Measurements from ENCODE around the gene NAGLU. TPM values are rescaled to one million over a fixed set of nuclear protein-coding genes. Genes with fewer than 3 reads are reported as not detected.
A peak's percentile ranks its signal among the peaks of the same experiment; 100 is the strongest.

Gene NAGLU
- total and polyA plus RNA-seq, 2 of the 13 experiments (the other 11 are each of a cell fraction or from before 2014, with no cell fraction given), result 28.2 to 40.1 TPM

- no peak for TF ChIP-seq TRIM24 (CRISPR knock-in tag; IDR thresholded peaks at IDR 0.05)
- TF ChIP-seq, protein P1, sequence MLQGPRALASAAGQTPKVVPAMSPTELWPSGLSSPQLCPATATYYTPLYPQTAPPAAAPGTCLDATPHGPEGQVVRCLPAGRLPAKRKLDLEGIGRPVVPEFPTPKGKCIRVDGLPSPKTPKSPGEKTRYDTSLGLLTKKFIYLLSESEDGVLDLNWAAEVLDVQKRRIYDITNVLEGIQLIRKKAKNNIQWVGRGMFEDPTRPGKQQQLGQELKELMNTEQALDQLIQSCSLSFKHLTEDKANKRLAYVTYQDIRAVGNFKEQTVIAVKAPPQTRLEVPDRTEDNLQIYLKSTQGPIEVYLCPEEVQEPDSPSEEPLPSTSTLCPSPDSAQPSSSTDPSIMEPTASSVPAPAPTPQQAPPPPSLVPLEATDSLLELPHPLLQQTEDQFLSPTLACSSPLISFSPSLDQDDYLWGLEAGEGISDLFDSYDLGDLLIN (CRISPR knock-in tag; IDR thresholded peaks at IDR 0.05; ENCODE audit: borderline replicate concordance), result no peak
- peak; percentile 78; the same call in 1 of the 2 replicates for TF ChIP-seq MAZ (IDR thresholded peaks at IDR 0.05; ENCODE audit: borderline replicate concordance, low read depth, low read length)
- TF ChIP-seq MAZ (CRISPR knock-in tag; IDR thresholded peaks at IDR 0.05; ENCODE audit: low read depth), result peak; percentile 77; the same call in 1 of the 2 replicates
- 0 out of 2 replicates have a peak, but pooled peaks have one; percentile 31 for TF ChIP-seq KLF12 (CRISPR knock-in tag; IDR thresholded peaks at IDR 0.05; ENCODE audit: borderline replicate concordance)
- TF ChIP-seq MXD3 (CRISPR knock-in tag; IDR thresholded peaks at IDR 0.05), result no peak
- TF ChIP-seq, protein P2, sequence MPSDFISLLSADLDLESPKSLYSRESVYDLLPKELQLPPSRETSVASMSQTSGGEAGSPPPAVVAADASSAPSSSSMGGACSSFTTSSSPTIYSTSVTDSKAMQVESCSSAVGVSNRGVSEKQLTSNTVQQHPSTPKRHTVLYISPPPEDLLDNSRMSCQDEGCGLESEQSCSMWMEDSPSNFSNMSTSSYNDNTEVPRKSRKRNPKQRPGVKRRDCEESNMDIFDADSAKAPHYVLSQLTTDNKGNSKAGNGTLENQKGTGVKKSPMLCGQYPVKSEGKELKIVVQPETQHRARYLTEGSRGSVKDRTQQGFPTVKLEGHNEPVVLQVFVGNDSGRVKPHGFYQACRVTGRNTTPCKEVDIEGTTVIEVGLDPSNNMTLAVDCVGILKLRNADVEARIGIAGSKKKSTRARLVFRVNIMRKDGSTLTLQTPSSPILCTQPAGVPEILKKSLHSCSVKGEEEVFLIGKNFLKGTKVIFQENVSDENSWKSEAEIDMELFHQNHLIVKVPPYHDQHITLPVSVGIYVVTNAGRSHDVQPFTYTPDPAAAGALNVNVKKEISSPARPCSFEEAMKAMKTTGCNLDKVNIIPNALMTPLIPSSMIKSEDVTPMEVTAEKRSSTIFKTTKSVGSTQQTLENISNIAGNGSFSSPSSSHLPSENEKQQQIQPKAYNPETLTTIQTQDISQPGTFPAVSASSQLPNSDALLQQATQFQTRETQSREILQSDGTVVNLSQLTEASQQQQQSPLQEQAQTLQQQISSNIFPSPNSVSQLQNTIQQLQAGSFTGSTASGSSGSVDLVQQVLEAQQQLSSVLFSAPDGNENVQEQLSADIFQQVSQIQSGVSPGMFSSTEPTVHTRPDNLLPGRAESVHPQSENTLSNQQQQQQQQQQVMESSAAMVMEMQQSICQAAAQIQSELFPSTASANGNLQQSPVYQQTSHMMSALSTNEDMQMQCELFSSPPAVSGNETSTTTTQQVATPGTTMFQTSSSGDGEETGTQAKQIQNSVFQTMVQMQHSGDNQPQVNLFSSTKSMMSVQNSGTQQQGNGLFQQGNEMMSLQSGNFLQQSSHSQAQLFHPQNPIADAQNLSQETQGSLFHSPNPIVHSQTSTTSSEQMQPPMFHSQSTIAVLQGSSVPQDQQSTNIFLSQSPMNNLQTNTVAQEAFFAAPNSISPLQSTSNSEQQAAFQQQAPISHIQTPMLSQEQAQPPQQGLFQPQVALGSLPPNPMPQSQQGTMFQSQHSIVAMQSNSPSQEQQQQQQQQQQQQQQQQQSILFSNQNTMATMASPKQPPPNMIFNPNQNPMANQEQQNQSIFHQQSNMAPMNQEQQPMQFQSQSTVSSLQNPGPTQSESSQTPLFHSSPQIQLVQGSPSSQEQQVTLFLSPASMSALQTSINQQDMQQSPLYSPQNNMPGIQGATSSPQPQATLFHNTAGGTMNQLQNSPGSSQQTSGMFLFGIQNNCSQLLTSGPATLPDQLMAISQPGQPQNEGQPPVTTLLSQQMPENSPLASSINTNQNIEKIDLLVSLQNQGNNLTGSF (CRISPR knock-in tag; IDR thresholded peaks at IDR 0.05), result no peak
- TF ChIP-seq ZNF841 (CRISPR knock-in tag; IDR thresholded peaks at IDR 0.05; ENCODE audit: borderline replicate concordance), result 0 out of 2 replicates have a peak, but pooled peaks have one; percentile 57
- TF ChIP-seq, protein P3, sequence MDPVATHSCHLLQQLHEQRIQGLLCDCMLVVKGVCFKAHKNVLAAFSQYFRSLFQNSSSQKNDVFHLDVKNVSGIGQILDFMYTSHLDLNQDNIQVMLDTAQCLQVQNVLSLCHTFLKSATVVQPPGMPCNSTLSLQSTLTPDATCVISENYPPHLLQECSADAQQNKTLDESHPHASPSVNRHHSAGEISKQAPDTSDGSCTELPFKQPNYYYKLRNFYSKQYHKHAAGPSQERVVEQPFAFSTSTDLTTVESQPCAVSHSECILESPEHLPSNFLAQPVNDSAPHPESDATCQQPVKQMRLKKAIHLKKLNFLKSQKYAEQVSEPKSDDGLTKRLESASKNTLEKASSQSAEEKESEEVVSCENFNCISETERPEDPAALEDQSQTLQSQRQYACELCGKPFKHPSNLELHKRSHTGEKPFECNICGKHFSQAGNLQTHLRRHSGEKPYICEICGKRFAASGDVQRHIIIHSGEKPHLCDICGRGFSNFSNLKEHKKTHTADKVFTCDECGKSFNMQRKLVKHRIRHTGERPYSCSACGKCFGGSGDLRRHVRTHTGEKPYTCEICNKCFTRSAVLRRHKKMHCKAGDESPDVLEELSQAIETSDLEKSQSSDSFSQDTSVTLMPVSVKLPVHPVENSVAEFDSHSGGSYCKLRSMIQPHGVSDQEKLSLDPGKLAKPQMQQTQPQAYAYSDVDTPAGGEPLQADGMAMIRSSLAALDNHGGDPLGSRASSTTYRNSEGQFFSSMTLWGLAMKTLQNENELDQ (CRISPR knock-in tag; IDR thresholded peaks at IDR 0.05; ENCODE audit: borderline replicate concordance), result no peak
- peak; percentile 14; the same call in 1 of the 2 replicates for TF ChIP-seq USF2 (IDR thresholded peaks at IDR 0.05; ENCODE audit: low read depth, low read length)
- TF ChIP-seq USF2 (CRISPR knock-in tag; IDR thresholded peaks at IDR 0.05; ENCODE audit: borderline replicate concordance), result no peak
- TF ChIP-seq NFKB2 (CRISPR knock-in tag; IDR thresholded peaks at IDR 0.05; ENCODE audit: borderline replicate concordance), result peak; percentile 35; the same call in 1 of the 2 replicates
- no peak for TF ChIP-seq ZNF180 (CRISPR knock-in tag; IDR thresholded peaks at IDR 0.05; ENCODE audit: borderline replicate concordance, low read depth)
- peak; percentile 77 for TF ChIP-seq BORCS8-MEF2B (CRISPR knock-in tag; IDR thresholded peaks at IDR 0.05)
- 0 out of 2 replicates have a peak, but pooled peaks have one; percentile 65 for TF ChIP-seq E2F5 (CRISPR knock-in tag; conservative IDR thresholded peaks at IDR 0.05)
Measured at GRCh38 chr17:42536372-42537155, 523 bp downstream of the NAGLU start (continued).

Data from HepG2 (cell line).